ENCODE measurements around the gene NCMAP.

NCMAP gene

DNA sequence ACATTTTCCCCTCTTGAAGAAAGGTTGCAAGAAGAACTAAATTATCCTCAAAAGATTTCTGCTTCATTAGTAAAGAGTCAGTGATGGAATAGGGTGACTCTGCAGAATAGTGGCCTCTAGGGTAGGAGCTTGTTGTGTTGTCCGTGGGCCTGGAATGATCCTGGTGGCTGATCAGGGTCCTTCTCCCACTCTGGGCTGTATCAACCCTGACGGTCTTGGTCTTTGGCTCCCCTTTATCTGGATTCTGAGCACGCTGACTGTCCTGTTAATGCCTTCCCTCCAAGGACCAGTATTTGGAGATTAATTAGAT, 50.4 kb downstream of the NCMAP start:
- TF ChIP-seq ZNF274 (IDR thresholded peaks at IDR 0.05; ENCODE audit: low read depth, low read length): no peak
- H3K4me3 ChIP-seq (ENCODE audit: low read length): no peak overlapping the region

DNA sequence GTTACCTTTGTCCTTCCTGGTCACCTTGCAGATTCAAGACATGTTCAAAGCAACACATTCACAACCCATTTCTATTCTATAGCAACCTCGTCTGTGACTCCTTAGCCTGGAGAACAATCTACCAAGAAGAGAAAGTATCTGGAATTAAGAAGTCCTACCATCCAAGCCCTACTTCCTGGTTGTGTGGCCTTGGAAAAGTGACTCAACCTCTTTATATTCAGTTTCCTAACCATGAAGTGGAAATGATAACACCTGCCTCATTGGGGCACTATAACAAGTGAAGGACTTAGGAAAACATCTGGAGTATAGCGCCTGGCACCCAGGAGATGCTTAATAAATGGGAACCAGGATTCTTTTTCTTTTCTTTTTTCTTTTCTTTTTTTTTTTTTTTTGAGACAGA, 50.7 kb downstream of the NCMAP start:
- TF ChIP-seq ZNF274 (IDR thresholded peaks at IDR 0.05; ENCODE audit: low read depth, low read length): no peak
- no peak overlapping the region for H3K4me3 ChIP-seq (ENCODE audit: low read length)

DNA sequence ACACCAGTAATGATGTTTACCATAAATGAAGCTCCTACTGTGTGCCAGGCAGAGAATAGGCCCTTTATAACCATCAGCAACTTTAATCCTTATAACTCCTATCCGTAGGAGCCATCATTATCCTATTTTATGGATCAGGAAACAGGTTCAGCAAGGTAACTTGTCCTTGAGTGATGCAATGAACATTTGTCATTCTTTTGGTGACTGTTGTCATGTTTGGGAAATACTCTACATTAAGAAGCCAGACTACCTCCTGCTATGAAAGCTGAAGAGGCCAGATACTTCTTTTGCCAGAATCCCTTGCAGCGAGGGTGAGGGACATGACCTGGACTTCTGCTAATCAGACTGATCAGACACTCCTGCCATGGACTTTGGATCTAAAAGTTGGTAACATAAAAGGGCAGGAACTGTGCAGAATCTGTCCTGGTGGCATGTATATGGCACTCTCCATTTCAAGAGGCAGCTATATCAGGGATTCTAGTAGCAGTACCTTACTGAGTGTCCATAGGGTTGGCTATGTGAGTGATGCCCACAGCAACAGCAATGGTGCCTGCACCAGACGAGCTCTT, 54.1 kb downstream of the NCMAP start:
- TF ChIP-seq ZNF274 (IDR thresholded peaks at IDR 0.05; ENCODE audit: low read depth, low read length): no peak
- no peak overlapping the region for H3K4me3 ChIP-seq (ENCODE audit: low read length)

- H3K4me3 ChIP-seq (ENCODE audit: low read length): no peak overlapping the region
- TF ChIP-seq ZNF274 (IDR thresholded peaks at IDR 0.05; ENCODE audit: low read depth, low read length): no peak
Measured at GRCh38 chr1:24619376-24619775, 63.5 kb downstream of the NCMAP start.

DNA sequence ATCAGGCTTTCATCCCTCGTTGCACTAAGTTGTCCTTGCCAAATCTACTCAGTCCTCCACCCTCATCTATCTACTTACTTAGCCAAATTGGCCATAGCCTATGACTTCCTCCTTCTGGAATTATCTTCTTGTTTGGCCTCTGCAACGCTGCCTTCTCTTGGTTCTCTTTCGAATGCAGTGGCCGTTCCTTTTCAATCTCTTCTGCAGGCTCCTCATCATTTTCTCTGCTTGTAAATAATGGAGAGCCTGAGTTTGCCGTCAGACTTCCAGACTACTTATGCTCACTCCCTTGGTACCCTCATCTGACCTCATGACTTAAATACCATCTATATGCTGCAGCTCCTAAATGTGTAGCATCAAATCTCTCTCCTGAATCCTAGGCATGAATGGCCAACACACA, 64.8 kb downstream of the NCMAP start:
- no peak for TF ChIP-seq ZNF274 (IDR thresholded peaks at IDR 0.05; ENCODE audit: low read depth, low read length)
- H3K4me3 ChIP-seq (ENCODE audit: low read length): no peak overlapping the region

- H3K4me3 ChIP-seq (ENCODE audit: low read length): no peak overlapping the region
Measured at GRCh38 chr1:24621121-24621520, 65.2 kb downstream of the NCMAP start.

GRCh38 chr1:24622218-24622617, 66.3 kb downstream of the NCMAP start:
- TF ChIP-seq ZNF274 (IDR thresholded peaks at IDR 0.05; ENCODE audit: low read depth, low read length): no peak
- no peak overlapping the region for H3K4me3 ChIP-seq (ENCODE audit: low read length)

More at GRCh38 chr1:24621121-24621520, 65.2 kb downstream of the NCMAP start:
- no peak for TF ChIP-seq ZNF274 (IDR thresholded peaks at IDR 0.05; ENCODE audit: low read depth, low read length)

DNA sequence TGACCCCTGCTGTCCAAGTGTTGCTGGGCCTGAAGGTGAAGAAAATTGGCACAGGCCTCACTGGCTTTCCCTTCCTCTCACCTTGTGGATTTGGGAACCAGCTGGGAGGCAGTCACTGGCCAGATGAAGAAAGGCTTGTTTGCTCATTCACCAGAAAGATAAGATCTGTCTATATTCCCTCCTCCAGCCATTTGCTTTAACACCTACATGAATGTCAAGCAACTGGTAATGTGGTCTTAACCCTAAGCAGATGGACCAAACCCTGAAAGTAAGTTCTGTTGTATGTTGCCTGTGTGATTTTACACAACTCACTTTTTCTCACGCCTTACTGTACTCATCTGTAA, 76.9 kb downstream of the NCMAP start:
- no peak for TF ChIP-seq ZNF274 (IDR thresholded peaks at IDR 0.05; ENCODE audit: low read depth, low read length)
- no peak overlapping the region for H3K4me3 ChIP-seq (ENCODE audit: low read length)

- H3K4me3 ChIP-seq (ENCODE audit: low read length): no peak overlapping the region
- no peak for TF ChIP-seq ZNF274 (IDR thresholded peaks at IDR 0.05; ENCODE audit: low read depth, low read length)
Measured at GRCh38 chr1:24635195-24635843, 79.4 kb downstream of the NCMAP start.

- no peak for TF ChIP-seq ZNF274 (IDR thresholded peaks at IDR 0.05; ENCODE audit: low read depth, low read length)
- no peak overlapping the region for H3K4me3 ChIP-seq (ENCODE audit: low read length)
Measured at GRCh38 chr1:24636661-24637357, 80.9 kb downstream of the NCMAP start.

DNA sequence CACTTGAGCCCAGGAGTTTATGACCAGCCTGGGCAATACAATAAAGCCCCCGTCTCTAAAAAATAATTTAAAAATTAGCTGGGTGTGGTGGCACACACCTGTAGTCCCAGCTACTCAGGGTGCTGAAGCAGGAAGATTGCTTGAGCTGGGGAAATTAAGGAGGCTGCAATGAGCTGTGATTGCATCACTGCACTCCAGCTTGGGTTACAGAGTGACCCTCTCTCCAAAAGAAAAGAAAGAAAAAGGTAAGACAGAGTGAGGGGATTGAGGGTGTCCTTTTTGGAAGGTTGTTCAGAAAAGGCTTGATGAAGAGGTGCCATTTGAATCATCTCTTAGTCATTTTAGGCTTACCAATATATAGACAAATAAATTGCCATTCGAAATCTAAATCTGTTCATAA, 83.2 kb downstream of the NCMAP start:
- TF ChIP-seq ZNF274 (IDR thresholded peaks at IDR 0.05; ENCODE audit: low read depth, low read length): no peak
- no peak overlapping the region for H3K4me3 ChIP-seq (ENCODE audit: low read length)

DNA sequence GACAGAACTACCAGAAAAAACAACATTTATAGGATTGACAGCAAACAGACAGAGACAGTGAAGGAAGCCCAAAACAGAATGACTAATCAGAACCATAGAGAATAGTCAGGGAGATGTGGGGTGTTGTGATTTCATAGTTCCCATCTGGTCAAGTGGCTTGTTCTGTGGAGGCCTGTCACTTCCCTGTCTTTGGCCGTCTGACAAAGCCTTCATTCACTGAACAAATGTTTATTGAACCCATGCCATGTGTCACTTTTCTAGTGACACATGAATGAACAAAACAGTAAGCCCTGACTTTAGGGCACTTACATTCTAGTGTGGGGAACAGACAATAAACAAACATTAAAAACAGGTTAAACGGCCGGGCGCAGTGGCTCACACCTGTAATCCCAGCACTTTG, 84.0 kb downstream of the NCMAP start:
- no peak overlapping the region for H3K4me3 ChIP-seq (ENCODE audit: low read length)
- no peak for TF ChIP-seq ZNF274 (IDR thresholded peaks at IDR 0.05; ENCODE audit: low read depth, low read length)

DNA sequence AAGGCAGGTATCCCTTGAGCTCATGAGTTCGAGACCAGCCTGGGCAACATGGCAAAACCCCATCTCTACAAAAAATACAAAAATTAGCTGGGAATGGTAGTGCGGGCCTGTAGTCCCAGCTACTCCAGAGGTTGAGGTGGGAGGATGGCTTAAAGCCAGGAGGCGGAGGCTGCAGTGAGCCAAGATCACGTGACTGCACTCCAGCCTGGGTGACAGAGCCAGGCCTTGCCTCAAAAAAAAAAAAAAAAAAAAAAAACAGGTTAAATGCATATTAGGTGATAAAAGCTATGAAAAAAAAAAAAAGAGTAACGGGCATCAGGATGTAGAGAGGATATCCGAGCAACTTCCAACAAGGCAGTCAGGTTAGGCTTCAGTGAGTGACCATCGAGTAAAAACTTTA, 84.4 kb downstream of the NCMAP start:
- no peak overlapping the region for H3K4me3 ChIP-seq (ENCODE audit: low read length)
- no peak for TF ChIP-seq ZNF274 (IDR thresholded peaks at IDR 0.05; ENCODE audit: low read depth, low read length)

DNA sequence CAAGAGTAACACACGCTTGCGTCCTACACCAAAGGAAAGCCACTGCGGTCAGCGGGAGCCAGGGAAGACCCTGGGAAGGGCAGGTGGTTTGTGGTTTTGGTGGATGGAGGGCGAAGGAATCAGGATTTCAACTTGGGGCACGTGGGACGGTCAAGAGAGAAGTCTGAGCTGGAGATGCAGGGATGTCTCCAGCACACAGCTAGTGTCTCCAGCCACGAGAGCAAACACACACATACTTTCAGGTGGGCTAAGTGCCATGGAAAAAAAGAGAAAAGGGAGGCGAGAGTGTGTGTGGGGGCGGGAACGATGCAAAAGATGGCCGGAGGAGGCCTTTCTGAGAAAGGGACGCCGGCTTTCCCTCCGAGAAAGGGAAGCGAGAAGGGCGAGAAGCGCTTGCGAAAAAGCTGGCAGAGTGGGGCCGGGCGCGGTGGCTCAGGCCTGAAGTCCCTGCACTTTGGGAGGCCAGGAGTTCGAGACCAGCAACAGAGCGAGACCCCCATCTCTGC, 85.8 kb downstream of the NCMAP start:
- TF ChIP-seq ZNF274 (IDR thresholded peaks at IDR 0.05; ENCODE audit: low read depth, low read length): no peak
- peak overlapping the region; percentile 52; the same call in 1 of the 2 replicates for H3K4me3 ChIP-seq (ENCODE audit: low read length)

All from GM08714 (cell line).